ENCODE measurements around the gene AXIN2.

The AXIN2 gene

DNA sequence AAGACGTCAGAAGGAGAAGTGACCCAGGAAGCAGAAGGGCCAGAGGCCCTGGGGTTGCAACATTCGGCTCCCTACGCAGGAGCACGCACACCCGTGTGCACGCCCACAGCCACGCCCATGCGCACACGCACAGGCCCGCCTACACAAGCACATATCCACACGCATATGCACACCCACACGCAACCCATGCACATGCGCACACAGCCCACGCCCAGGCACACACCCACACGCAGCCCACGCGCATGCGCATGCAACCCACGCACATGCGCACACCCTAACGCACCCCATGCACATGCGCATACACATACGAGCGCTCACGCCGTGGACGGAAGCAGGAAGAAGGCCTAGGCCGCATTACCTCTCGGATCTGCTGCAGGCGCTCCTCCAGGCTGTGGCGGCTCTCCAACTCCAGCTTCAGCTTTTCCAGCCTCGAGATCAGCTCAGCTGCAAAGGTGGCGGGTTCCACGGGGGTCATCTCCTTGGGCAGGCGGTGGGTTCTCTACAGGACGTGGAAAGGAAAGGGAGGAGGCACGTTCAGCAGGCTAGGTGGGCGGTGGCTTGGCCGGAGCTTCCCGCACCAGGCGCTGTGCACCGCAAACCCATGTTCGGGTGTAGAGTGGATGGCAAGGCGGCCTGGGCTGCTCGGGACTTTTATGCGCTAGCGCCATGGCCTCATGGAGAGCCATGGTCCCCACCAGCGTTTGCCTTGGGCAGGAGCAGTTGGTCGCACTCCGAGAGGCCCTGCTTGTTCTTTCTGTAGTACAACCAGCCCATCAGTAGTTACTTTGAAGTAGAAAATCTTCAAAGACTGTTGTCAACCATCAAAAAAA, 23.4 kb downstream of the AXIN2 start:
- Histone ChIP-seq H3K36me3 (ENCODE audit: insufficient read depth, low read length) (peaks cover 33% of the 10 kb centered on the region), H3K79me2 (ENCODE audit: insufficient read depth, low read length) (no peaks in the 10 kb centered on the region), H3K4me3 (ENCODE audit: low read depth in 1 of 2, low read length in 2 of 2) (no peak overlapping the region), H4K20me1 (ENCODE audit: insufficient read depth, low read length) (peaks cover 3% of the 10 kb centered on the region; the same call in 1 of the 2 replicates), H3K9me3 (ENCODE audit: insufficient read depth, low read length, severe bottlenecking) (no peaks in the 10 kb centered on the region), H3K4me1 (ENCODE audit: insufficient read depth, low read length) (no peaks in the 10 kb centered on the region), H3K9ac (ENCODE audit: low read depth, low read length) (no peak overlapping the region), H2AFZ (ENCODE audit: low read depth, low read length) (no peak overlapping the region), H3K4me2 (ENCODE audit: insufficient read depth, low read length) (no peak overlapping the region), H3K27ac (ENCODE audit: low read length) (no peak overlapping the region), H3K27me3 (ENCODE audit: insufficient read depth, low read length, poor library complexity) (no peaks in the 10 kb centered on the region)
- ATAC-seq (ENCODE audit: insufficient read depth, low read depth) (0 out of 3 replicates have a peak, but pooled peaks have one; percentile 33), DNase-seq (no peak)
- TF ChIP-seq EZH2 (IDR thresholded peaks at IDR 0.05; ENCODE audit: borderline replicate concordance, low read depth, low read length, severe bottlenecking) (no peak), CTCF (IDR thresholded peaks at IDR 0.05; ENCODE audit: borderline replicate concordance, extremely low read depth, low read length, poor library complexity, severe bottlenecking) (no peak)

DNA sequence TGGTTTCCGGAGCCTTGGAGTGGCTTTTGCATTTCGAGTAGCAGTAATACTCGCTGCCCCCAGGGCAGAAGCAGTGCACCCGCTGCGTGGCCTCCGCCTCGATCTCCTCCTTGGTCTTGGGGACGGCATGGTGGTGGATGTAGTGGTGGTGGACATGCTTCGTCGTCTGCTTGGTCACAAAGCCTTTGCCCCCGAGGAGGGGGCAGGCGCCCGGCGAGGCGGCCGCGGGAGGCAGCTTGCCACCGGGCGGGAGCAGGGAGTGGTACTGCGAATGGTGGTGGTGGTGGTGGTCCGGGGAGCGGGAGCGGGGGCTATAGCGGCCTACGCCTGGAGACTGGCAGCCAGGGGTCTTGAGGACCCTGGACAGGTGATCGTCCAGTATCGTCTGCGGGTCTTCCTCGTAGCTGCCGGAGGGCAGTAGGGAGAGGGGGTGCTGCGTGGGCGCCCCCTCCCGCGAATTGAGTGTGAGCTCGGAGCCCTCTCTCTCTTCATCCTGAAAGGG, 24.1 kb downstream of the AXIN2 start:
- Histone ChIP-seq H3K4me3 (ENCODE audit: low read depth in 1 of 2, low read length in 2 of 2) (no peak overlapping the region), H3K27me3 (ENCODE audit: insufficient read depth, low read length, poor library complexity) (no peaks in the 10 kb centered on the region), H2AFZ (ENCODE audit: low read depth, low read length) (no peak overlapping the region), H3K9ac (ENCODE audit: low read depth, low read length) (no peak overlapping the region), H3K36me3 (ENCODE audit: insufficient read depth, low read length) (peaks cover 37% of the 10 kb centered on the region), H3K4me1 (ENCODE audit: insufficient read depth, low read length) (peaks cover 4% of the 10 kb centered on the region; the same call in 1 of the 2 replicates), H3K4me2 (ENCODE audit: insufficient read depth, low read length) (no peak overlapping the region), H4K20me1 (ENCODE audit: insufficient read depth, low read length) (peaks cover 8% of the 10 kb centered on the region), H3K27ac (ENCODE audit: low read length) (no peak overlapping the region), H3K9me3 (ENCODE audit: insufficient read depth, low read length, severe bottlenecking) (no peaks in the 10 kb centered on the region), H3K79me2 (ENCODE audit: insufficient read depth, low read length) (no peaks in the 10 kb centered on the region)
- ATAC-seq (ENCODE audit: insufficient read depth, low read depth), result no peak
- DNase-seq, result no peak
- no peak for TF ChIP-seq CTCF (IDR thresholded peaks at IDR 0.05; ENCODE audit: borderline replicate concordance, extremely low read depth, low read length, poor library complexity, severe bottlenecking)
- no peak for TF ChIP-seq EZH2 (IDR thresholded peaks at IDR 0.05; ENCODE audit: borderline replicate concordance, low read depth, low read length, severe bottlenecking)

DNA sequence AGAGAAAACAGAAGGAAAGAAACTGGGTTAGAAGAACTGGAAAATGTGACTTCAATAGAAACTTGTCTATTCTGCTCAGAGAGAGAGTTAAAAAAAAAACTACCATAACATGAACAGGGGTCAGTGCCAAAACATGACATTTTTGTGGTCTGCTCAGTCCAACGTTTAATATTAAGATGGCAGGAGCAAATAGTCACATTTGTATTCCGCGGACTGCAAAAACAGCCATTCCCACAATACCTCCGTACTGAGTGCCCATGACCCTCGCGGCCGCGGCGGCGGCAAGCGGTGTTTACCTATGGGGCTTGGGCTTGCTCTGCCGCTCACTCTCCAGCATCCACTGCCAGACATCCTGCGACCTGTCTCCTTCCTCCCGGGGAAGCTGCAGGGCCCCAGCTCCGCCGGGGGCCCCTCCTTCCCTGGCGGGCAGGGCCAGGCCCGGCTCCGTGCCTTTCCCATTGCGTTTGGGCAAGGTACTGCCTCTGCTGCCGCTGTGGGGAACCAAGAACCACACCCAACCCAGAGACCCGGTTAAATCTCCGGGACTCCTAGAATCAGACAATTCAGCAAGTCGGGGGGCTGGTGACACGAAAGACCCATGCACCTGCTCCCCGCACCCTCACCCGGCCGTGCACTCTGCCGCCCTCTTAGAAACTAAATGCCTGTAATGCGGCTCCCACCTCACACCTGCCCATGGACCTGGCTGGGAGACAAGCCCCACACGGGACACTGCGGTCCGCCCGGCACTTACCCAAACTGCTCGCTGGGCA, 24.7 kb downstream of the AXIN2 start:
- peaks cover 37% of the 10 kb centered on the region for H3K36me3 ChIP-seq (ENCODE audit: insufficient read depth, low read length)
- ATAC-seq (ENCODE audit: insufficient read depth, low read depth), result no peak
- no peak overlapping the region for H3K4me2 ChIP-seq (ENCODE audit: insufficient read depth, low read length)
- no peak for DNase-seq
- H3K79me2 ChIP-seq (ENCODE audit: insufficient read depth, low read length), result no peaks in the 10 kb centered on the region
- no peak overlapping the region for H3K9ac ChIP-seq (ENCODE audit: low read depth, low read length)
- no peaks in the 10 kb centered on the region for H3K27me3 ChIP-seq (ENCODE audit: insufficient read depth, low read length, poor library complexity)
- H3K4me1 ChIP-seq (ENCODE audit: insufficient read depth, low read length), result peaks cover 10% of the 10 kb centered on the region
- H3K4me3 ChIP-seq (ENCODE audit: low read depth in 1 of 2, low read length in 2 of 2), result no peak overlapping the region
- TF ChIP-seq CTCF (IDR thresholded peaks at IDR 0.05; ENCODE audit: borderline replicate concordance, extremely low read depth, low read length, poor library complexity, severe bottlenecking), result no peak
- no peak for TF ChIP-seq EZH2 (IDR thresholded peaks at IDR 0.05; ENCODE audit: borderline replicate concordance, low read depth, low read length, severe bottlenecking)
- peaks cover 13% of the 10 kb centered on the region for H4K20me1 ChIP-seq (ENCODE audit: insufficient read depth, low read length)
- H2AFZ ChIP-seq (ENCODE audit: low read depth, low read length), result no peak overlapping the region
- no peaks in the 10 kb centered on the region for H3K9me3 ChIP-seq (ENCODE audit: insufficient read depth, low read length, severe bottlenecking)
- H3K27ac ChIP-seq (ENCODE audit: low read length), result no peak overlapping the region
